Left ventricle myocardium inferior (tissue), 1 donor: ENCODE results near the gene SRF. TPM values are rescaled to one million over a fixed set of nuclear protein-coding genes. Genes with fewer than 3 reads are reported as not detected.

Source experiments
- DNase-seq: peaks from one replicate; pipeline ENCODE4 v3.0.0-alpha.2; 2020
- H3K27ac ChIP-seq: fragments of 200-600 bp; replicated peaks from 2 replicates; pipeline ENCODE4 v1.8.0; 2021
- H3K27me3 ChIP-seq: fragments of 200-600 bp; 2 replicates; pipeline ENCODE4 v1.8.0; 2021; ENCODE audit warnings: low read depth
- H3K36me3 ChIP-seq: fragments of 200-600 bp; 2 replicates; pipeline ENCODE4 v1.8.0; 2021
- H3K4me1 ChIP-seq: fragments of 200-600 bp; 2 replicates; pipeline ENCODE4 v1.8.0; 2021
- H3K4me3 ChIP-seq: fragments of 200-600 bp; 2 replicates; pipeline ENCODE4 v1.8.0; 2021; ENCODE audit warnings: mild to moderate bottlenecking, moderate library complexity
- H3K9me3 ChIP-seq: fragments of 200-600 bp; replicated peaks from 2 replicates; pipeline ENCODE4 v1.8.0; 2021
- intact Hi-C: fragments of 100-400 bp; cut with micrococcal nuclease; formaldehyde crosslinking; loops from one replicate; pipeline ENCODE4 v1.11.0; 2022
- total RNA-seq: library from RNA; stranded (reverse); fragmentation: NEBNext Ultra II Directional; extraction: Animal tissue kit (Norgen Biotek cat#: 25700); gene quantifications from one replicate; pipeline ENCODE4 v1.2.1, GENCODE V29; 2021
- TF ChIP-seq, protein P1 (sequence below): fragments of 200-600 bp; IDR thresholded peaks from 2 replicates; pipeline ENCODE4 v1.8.0; 2021; ENCODE audit warnings: antibody characterized with exemption, mild to moderate bottlenecking, borderline replicate concordance
- donor health status: DM: no; HTN: yes; CAD: no; lungs with severe emphysema.

The SRF gene
- total RNA-seq, 1 donor from 2014 or later: 61.8 TPM

DNA sequence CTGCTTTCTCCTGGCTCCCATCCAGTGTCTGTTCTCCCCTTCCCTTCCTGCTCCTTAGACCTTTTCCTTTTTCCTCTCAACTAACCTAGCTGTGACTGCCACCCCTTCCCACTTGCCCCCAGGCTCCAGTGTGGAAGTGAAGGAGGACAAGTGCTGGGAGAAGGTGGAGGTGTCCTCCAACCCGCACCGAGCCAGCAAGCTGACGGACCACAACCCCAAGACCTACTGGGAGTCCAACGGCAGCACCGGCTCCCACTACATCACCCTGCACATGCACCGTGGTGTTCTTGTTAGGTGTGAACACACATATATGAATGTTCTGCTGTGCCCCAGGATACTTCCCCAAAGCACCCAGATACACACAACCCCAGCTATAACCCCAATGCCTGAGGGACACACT is 29.5 kb downstream of the SRF start:
- Histone ChIP-seq H3K27ac (no peak overlapping the region), H3K36me3 (peaks cover 69% of the 10 kb centered on the region), H3K4me1 (no peaks in the 10 kb centered on the region), H3K4me3 (no peak overlapping the region), H3K9me3 (no peaks in the 10 kb centered on the region), H3K27me3 (no peaks in the 10 kb centered on the region)
- intact Hi-C loops: no loop called here
- TF ChIP-seq, protein P1, sequence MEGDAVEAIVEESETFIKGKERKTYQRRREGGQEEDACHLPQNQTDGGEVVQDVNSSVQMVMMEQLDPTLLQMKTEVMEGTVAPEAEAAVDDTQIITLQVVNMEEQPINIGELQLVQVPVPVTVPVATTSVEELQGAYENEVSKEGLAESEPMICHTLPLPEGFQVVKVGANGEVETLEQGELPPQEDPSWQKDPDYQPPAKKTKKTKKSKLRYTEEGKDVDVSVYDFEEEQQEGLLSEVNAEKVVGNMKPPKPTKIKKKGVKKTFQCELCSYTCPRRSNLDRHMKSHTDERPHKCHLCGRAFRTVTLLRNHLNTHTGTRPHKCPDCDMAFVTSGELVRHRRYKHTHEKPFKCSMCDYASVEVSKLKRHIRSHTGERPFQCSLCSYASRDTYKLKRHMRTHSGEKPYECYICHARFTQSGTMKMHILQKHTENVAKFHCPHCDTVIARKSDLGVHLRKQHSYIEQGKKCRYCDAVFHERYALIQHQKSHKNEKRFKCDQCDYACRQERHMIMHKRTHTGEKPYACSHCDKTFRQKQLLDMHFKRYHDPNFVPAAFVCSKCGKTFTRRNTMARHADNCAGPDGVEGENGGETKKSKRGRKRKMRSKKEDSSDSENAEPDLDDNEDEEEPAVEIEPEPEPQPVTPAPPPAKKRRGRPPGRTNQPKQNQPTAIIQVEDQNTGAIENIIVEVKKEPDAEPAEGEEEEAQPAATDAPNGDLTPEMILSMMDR: no peak
- DNase-seq: no peak

DNA sequence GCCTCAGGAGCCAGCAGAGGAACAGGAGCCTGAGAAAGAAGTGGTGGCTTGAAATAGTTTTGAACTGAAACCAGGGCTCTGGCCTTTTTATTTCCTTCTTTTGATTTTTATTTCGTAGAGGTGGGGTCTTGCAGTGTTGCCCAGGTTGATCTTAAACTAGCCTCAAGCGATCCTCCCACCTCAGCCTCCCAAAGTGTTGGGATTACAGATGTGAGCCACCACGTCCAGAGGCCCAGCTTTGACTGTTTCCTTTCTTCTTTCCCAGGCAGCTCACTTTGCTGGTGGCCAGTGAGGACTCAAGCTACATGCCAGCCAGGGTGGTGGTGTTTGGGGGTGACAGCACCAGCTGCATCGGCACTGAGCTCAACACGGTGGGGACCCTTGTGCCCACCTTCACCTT is 31.4 kb downstream of the SRF start:
- intact Hi-C loops: no loop called here
- DNase-seq: no peak
- no peak overlapping the region for H3K27ac ChIP-seq

DNA sequence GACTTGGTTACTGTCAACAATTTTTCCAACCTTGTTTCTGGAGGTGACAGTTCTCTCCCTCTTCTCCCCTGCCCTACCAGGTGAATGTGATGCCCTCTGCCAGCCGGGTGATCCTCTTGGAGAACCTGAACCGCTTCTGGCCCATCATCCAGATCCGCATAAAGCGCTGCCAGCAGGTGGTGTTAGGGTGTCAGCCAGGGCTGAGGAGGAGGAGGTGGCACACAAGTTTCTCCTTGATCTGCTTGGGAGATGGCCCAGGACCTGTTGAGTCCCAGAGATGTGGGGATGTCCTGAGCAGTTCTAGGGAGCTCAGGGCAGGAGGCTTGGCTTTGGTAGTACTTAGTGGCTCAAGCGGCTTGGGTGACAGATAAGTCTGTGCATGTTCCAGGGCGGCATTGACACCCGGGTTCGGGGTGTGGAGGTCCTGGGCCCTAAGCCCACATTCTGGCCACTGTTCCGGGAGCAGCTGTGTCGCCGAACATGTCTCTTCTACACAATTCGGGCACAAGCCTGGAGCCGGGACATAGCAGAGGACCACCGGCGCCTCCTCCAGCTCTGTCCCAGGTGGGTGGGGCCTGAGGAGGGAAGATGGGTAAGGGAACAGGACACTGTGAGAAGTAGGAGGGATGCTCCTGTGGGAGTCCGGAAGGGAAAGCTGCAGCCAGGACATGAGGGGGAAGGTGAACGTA is 32.1 kb downstream of the SRF start:
- TF ChIP-seq, protein P1: no peak
- no peak for DNase-seq
- H3K4me1 ChIP-seq: no peaks in the 10 kb centered on the region
- H3K4me3 ChIP-seq: no peak overlapping the region
- no peaks in the 10 kb centered on the region for H3K9me3 ChIP-seq
- H3K36me3 ChIP-seq: peaks cover 58% of the 10 kb centered on the region
- intact Hi-C loops: no loop called here
- H3K27me3 ChIP-seq: no peaks in the 10 kb centered on the region
- H3K27ac ChIP-seq: no peak overlapping the region

More for the DNA sequence above, 31.4 kb downstream of the SRF start:
- Histone ChIP-seq H3K9me3 (no peaks in the 10 kb centered on the region), H3K27me3 (no peaks in the 10 kb centered on the region), H3K36me3 (peaks cover 66% of the 10 kb centered on the region), H3K4me3 (no peak overlapping the region), H3K4me1 (no peaks in the 10 kb centered on the region)
- TF ChIP-seq, protein P1: no peak

DNA sequence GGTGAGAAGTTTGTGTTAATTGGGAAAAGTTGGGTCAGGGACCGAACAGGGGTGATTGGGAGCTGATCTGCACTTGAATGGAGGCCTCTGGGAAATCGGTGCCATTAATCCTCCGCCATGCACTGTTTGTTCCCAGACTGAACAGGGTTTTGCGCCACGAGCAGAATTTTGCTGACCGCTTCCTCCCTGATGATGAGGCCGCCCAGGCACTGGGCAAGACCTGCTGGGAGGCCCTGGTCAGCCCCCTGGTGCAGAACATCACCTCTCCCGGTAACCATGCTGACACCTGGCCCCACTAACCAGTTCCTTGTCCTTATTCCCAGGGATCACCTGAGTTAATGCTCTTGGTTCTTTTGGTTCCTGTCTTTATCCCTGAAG is 32.6 kb downstream of the SRF start:
- TF ChIP-seq, protein P1: no peak

DNA sequence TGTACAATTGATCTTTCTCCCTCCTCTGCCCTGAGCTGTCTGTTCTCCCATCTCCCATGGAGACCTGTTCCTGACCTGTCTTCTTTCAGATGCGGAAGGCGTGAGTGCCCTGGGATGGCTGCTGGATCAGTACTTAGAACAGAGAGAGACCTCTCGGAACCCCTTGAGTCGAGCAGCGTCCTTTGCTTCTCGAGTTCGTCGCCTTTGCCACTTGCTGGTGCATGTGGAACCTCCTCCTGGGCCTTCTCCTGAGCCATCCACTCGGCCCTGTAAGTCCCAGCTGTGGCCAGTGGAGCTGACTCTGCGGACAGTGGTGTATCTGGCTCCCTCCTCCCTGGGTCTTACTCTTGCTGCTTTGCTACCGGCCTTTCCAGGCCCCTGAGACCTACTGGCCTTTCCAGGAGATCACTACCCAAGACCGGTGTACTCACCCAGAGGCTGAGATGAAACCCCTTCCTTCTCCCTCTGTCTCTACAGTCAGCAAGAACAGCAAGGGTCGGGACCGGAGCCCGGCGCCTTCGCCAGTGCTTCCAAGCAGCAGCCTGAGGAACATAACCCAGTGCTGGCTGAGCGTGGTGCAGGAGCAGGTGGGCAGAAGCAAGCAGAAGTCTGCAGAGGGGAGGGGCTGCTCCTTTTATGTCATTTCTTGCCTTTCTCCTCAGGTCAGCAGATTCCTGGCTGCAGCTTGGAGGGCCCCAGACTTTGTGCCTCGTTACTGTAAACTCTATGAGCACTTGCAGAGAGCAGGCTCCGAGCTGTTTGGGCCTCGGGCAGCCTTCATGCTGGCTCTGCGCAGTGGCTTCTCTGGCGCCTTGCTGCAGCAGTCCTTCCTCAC is 33.4 kb downstream of the SRF start:
- Histone ChIP-seq H3K4me1 (no peaks in the 10 kb centered on the region), H3K36me3 (peaks cover 46% of the 10 kb centered on the region), H3K27ac (no peak overlapping the region), H3K9me3 (no peaks in the 10 kb centered on the region), H3K27me3 (no peaks in the 10 kb centered on the region), H3K4me3 (no peak overlapping the region)
- no peak for DNase-seq
- TF ChIP-seq, protein P1: no peak
- intact Hi-C loops: no loop called here

More for the DNA sequence above, 32.6 kb downstream of the SRF start:
- no peak for DNase-seq
- Histone ChIP-seq H3K4me1 (no peaks in the 10 kb centered on the region), H3K9me3 (no peaks in the 10 kb centered on the region), H3K27me3 (no peaks in the 10 kb centered on the region), H3K4me3 (no peak overlapping the region), H3K27ac (no peak overlapping the region), H3K36me3 (peaks cover 54% of the 10 kb centered on the region)
- intact Hi-C loops: no loop called here
